NT2/D1 (cell line): ENCODE data around the gene GRK5.

Experiments
- SUZ12 ChIP-seq: IDR thresholded peaks from 2 replicates; pipeline ENCODE4 v1.6.1; 2011; ENCODE audit not compliant: insufficient read length, insufficient read depth; ENCODE audit errors: extremely low read depth
- YY1 ChIP-seq: IDR thresholded peaks from 2 replicates; pipeline ENCODE4 v1.6.1; 2011; ENCODE audit not compliant: insufficient read length, insufficient read depth
- ZNF274 ChIP-seq: IDR thresholded peaks from 2 replicates; pipeline ENCODE4 v1.6.1; 2011; ENCODE audit warnings: mild to moderate bottlenecking, low read depth, low read length

GRCh38 chr10:119404719-119405519, 197.5 kb downstream of the GRK5 start:
- TF ChIP-seq YY1 (no peak), SUZ12 (no peak), ZNF274 (no peak)
